Thyroid gland (tissue), 4 donors: ENCODE measurements around the gene SIX2.

Experiments used
- POLR2A ChIP-seq, 2 donors: fragments of 450-650 bp; IDR thresholded peaks; one replicate each; pipeline ENCODE4 v1.6.1; 2017; ENCODE audit warnings: antibody characterized with exemption in 2 of 2, mild to moderate bottlenecking in 2 of 2, moderate library complexity in 1 of 2
- TF ChIP-seq, protein P1 (sequence below), 6 experiments: fragments of 200-600 bp in 3 of 6; fragments of 450-650 bp in 3 of 6; sonication (generic) in 3 of 6; IDR thresholded peaks; one replicate each; pipeline ENCODE4 v1.5.1; 2016 to 2019; ENCODE audit warnings: antibody characterized with exemption in 6 of 6, mild to moderate bottlenecking in 2 of 6, inconsistent platforms in 1 of 6, moderate library complexity in 1 of 6

DNA sequence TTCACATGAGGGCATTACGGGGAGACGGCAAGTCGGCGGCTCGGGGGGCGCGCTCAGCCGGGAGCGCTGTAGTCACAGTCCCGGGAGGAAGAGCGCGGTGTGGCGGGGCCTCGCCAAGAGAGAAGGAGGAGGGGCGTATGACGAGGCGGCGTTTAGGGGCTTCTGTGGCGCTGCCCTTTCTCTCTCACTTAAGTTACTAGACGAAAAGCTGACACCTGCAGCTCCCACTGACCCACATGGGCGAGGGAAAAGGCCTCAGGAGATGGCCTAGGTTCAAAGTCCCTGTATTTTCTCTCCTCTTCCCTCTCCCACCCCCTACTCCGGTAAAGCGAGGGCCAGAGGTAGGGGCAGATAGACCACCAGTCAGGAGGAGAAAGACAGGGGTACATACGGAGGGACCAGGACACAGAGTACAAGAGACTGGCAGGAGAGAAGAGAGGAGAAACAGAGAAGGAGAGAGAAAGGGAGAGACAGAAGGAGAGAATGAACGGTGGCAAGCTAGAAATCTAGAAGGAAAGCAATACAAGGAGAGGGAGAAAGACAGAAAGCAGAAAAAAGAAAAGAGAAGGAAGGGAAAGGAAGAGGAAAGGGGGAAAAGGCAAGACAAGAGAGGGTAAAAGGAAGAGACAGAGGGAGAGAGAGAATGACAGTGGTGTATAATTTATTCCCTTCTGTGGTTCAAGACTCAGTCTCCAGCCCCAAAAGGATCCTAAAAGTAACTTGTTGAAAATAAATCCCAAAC lies 3.8 kb downstream of the SIX2 start:
- TF ChIP-seq, protein P1, sequence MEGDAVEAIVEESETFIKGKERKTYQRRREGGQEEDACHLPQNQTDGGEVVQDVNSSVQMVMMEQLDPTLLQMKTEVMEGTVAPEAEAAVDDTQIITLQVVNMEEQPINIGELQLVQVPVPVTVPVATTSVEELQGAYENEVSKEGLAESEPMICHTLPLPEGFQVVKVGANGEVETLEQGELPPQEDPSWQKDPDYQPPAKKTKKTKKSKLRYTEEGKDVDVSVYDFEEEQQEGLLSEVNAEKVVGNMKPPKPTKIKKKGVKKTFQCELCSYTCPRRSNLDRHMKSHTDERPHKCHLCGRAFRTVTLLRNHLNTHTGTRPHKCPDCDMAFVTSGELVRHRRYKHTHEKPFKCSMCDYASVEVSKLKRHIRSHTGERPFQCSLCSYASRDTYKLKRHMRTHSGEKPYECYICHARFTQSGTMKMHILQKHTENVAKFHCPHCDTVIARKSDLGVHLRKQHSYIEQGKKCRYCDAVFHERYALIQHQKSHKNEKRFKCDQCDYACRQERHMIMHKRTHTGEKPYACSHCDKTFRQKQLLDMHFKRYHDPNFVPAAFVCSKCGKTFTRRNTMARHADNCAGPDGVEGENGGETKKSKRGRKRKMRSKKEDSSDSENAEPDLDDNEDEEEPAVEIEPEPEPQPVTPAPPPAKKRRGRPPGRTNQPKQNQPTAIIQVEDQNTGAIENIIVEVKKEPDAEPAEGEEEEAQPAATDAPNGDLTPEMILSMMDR (IDR thresholded peaks at IDR 0.05): no peak
- TF ChIP-seq POLR2A (IDR thresholded peaks at IDR 0.05): no peak
